Measurements from ENCODE around the gene CFB. TPM values are rescaled to one million over a fixed set of nuclear protein-coding genes. Genes with fewer than 3 reads are reported as not detected.
"Not testable (repeated sequence)": the region's sequence is repeated elsewhere in the genome, so short reads cannot be mapped to it uniquely, and the experiment has no call there.

CFB gene
- total RNA-seq, 2 experiments from 2014 or later, result 0.74 to 1.7 TPM

DNA sequence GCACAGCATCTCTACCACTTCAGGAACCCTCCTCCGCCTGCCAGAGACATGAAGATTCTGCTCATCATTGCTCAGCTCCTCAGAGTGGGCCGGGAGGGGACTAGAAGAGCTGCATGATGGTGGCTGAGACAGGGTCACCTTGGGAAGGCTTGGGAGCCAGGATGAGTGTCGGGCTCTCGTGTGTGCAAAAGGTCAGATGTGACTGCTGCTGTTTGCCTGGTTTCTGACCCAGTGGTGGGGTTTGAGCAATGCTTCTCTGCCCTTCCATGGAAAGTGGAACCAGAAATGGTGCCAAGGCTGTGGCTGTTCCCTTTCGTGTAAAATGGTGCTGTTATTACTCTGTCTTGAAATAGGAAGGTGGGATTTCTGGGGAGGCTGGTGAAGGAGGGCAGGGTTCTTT is 35.1 kb downstream of the CFB start:
- H3K36me3 Mint-ChIP-seq (ENCODE audit: low read depth); H3K27ac Mint-ChIP-seq; H3K27me3 Mint-ChIP-seq (ENCODE audit: low read depth); H3K9me3 Mint-ChIP-seq; DNase-seq; intact Hi-C loops (cut with micrococcal nuclease); H3K4me3 Mint-ChIP-seq; CTCF ChIA-PET: not testable (repeated sequence)
- H3K4me1 Mint-ChIP-seq (ENCODE audit: low read depth), result peaks cover 16% of the 10 kb centered on the region

DNA sequence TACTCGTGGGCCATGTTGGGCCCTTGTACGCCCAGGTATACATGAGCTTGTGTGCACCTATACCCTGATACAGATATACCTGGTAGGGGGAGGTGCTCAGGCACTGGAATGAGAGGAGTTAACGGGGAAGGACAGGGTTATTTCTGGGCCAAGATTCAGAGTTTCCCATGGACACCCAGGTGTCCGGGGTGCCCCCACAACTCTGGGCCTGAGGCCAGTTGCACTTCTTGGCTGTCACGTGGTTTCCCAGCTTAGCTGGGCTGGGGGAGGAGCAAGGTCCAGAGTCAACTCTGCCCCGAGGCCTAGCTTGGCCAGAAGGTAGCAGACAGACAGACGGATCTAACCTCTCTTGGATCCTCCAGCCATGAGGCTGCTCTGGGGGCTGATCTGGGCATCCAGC is 35.8 kb downstream of the CFB start, which contains the start of gene C4A:
Gene C4A, plus strand, starts transcription at position 314 of the 400 bp plus-strand sequence. Its CDS starts 51 bp downstream, at position 365.
- H3K27ac Mint-ChIP-seq; DNase-seq; H3K27me3 Mint-ChIP-seq (ENCODE audit: low read depth); H3K4me3 Mint-ChIP-seq; H3K36me3 Mint-ChIP-seq (ENCODE audit: low read depth); H3K9me3 Mint-ChIP-seq; CTCF ChIA-PET; intact Hi-C loops (cut with micrococcal nuclease): not testable (repeated sequence)
- H3K4me1 Mint-ChIP-seq (ENCODE audit: low read depth), result peaks cover 16% of the 10 kb centered on the region

DNA sequence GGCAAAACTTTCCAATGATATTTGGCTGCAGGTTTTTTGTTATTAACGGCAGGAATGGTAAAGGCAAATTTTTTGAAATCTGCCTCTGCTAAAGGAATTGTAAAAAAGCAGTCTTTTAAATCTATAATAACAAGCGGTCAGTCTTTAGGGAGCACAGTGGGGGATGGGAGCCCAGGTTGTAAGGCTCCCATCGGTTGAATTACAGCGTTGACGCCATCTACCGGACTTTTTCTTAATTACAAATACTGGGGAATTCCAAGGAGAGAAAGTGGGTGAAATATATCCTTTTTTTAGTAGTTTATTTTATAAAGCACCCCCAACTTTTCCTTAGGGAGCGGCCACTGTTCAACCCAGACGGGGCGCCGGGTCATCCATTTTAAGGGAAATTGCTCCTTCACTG is 43.5 kb downstream of the CFB start:
- CTCF ChIA-PET; H3K27me3 Mint-ChIP-seq (ENCODE audit: low read depth); H3K9me3 Mint-ChIP-seq; H3K27ac Mint-ChIP-seq; H3K4me1 Mint-ChIP-seq (ENCODE audit: low read depth); DNase-seq; H3K36me3 Mint-ChIP-seq (ENCODE audit: low read depth); H3K4me3 Mint-ChIP-seq; intact Hi-C loops (cut with micrococcal nuclease): not testable (repeated sequence)

DNA sequence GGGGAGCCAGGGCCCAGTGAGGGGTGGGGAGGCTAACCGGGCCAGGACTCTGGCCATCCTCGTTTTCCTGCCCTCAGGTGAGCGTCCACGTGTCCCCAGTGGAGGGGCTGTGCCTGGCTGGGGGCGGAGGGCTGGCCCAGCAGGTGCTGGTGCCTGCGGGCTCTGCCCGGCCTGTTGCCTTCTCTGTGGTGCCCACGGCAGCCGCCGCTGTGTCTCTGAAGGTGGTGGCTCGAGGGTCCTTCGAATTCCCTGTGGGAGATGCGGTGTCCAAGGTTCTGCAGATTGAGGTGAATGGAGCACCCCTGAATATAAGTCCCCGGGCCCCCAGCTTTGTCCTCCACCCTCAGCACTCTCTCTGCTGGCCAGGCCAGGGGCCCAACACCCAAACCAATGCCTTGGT is 48.5 kb downstream of the CFB start:
- H3K27ac Mint-ChIP-seq; H3K9me3 Mint-ChIP-seq; intact Hi-C loops (cut with micrococcal nuclease); H3K27me3 Mint-ChIP-seq (ENCODE audit: low read depth); DNase-seq; CTCF ChIA-PET; H3K4me3 Mint-ChIP-seq; H3K4me1 Mint-ChIP-seq (ENCODE audit: low read depth); H3K36me3 Mint-ChIP-seq (ENCODE audit: low read depth): not testable (repeated sequence)

DNA sequence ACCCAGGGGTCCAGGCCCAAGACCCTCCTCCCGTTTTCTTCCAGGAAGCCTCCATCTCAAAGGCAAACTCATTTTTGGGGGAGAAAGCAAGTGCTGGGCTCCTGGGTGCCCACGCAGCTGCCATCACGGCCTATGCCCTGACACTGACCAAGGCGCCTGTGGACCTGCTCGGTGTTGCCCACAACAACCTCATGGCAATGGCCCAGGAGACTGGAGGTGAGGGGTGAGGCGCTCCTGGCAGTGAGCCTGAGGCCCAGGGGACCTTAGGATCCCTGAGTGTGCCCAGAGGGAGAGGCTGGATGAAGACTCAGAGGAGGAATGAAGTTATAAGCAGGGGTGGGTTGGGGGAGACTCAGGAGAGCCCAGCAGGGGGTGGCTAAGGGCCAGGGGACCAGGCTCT is 50.5 kb downstream of the CFB start:
- H3K9me3 Mint-ChIP-seq; H3K27ac Mint-ChIP-seq; H3K4me1 Mint-ChIP-seq (ENCODE audit: low read depth); CTCF ChIA-PET; H3K4me3 Mint-ChIP-seq; H3K27me3 Mint-ChIP-seq (ENCODE audit: low read depth); H3K36me3 Mint-ChIP-seq (ENCODE audit: low read depth); DNase-seq; intact Hi-C loops (cut with micrococcal nuclease): not testable (repeated sequence)

Small RNAs within 50 kb of the gene (microRNA-seq; reads per million reads assigned to microRNA genes)
- not detected for gene MIR1236 (ENCODE audit: borderline microRNAs expressed, borderline replicate concordance)

Other genes starting within 250 kb of the CFB start
- 10 to 100 TPM; 19.9 to 22.5 TPM for gene ABHD16A, start 242.8 kb upstream of the CFB start, total RNA-seq
- not detected for gene LY6G6F, start 239.2 kb upstream of the CFB start, total RNA-seq
- not detected for gene LY6G6D, start 230.7 kb upstream of the CFB start, total RNA-seq
- not detected for gene LY6G6C, start 224.3 kb upstream of the CFB start, total RNA-seq
- gene MPIG6B, start 222.7 kb upstream of the CFB start, total RNA-seq, result under 1 TPM in 1 of 2 experiments, not detected in 1; 0.49 TPM
- gene DDAH2, start 216.8 kb upstream of the CFB start, total RNA-seq, result 10 to 100 TPM in 1 of 2 experiments, 1 to 10 TPM in 1; 8.5 to 11.3 TPM
- gene CLIC1, start 209.6 kb upstream of the CFB start, total RNA-seq, result 100 to 1,000 TPM; 348 to 353 TPM
- 100 to 1,000 TPM; 101 to 105 TPM for gene MSH5, start 206.1 kb upstream of the CFB start, total RNA-seq
- gene SAPCD1, start 183.4 kb upstream of the CFB start, total RNA-seq, result 10 to 100 TPM in 1 of 2 experiments, 1 to 10 TPM in 1; 9.8 to 10.5 TPM
- under 1 TPM; 0.69 to 0.89 TPM for gene VWA7, start 168.8 kb upstream of the CFB start, total RNA-seq
- gene VARS1, start 150.3 kb upstream of the CFB start, total RNA-seq, result 100 to 1,000 TPM; 157 to 161 TPM
- 100 to 1,000 TPM; 172 to 174 TPM for gene LSM2, start 139.1 kb upstream of the CFB start, total RNA-seq
- gene HSPA1L, start 130.8 kb upstream of the CFB start, total RNA-seq, result under 1 TPM; 0.86 to 0.95 TPM
- 10 to 100 TPM; 19.8 to 23.1 TPM for gene HSPA1A, start 130.6 kb upstream of the CFB start, total RNA-seq
- gene HSPA1B, start 118.4 kb upstream of the CFB start, total RNA-seq, result 10 to 100 TPM; 47.8 to 50.1 TPM
- 1 to 10 TPM; 8.4 to 9.2 TPM for gene NEU1, start 83.3 kb upstream of the CFB start, total RNA-seq
- gene SLC44A4, start 67.1 kb upstream of the CFB start, total RNA-seq, result under 1 TPM in 1 of 2 experiments, not detected in 1; 0.10 TPM
- 10 to 100 TPM; 33.0 to 37.3 TPM for gene EHMT2, start 48.4 kb upstream of the CFB start, total RNA-seq
- under 1 TPM; 0.57 to 0.69 TPM for gene ZBTB12, start 44.0 kb upstream of the CFB start, total RNA-seq
- gene C2, start 18.4 kb upstream of the CFB start, total RNA-seq, result 1 to 10 TPM; 1.6 to 2.1 TPM
- gene NELFE, start 12.9 kb downstream of the CFB start, total RNA-seq, result 10 to 100 TPM; 83.2 to 87.4 TPM
- 100 to 1,000 TPM in 1 of 2 experiments, 10 to 100 TPM in 1; 93.6 to 101 TPM for gene SKIC2, start 13.1 kb downstream of the CFB start, total RNA-seq
- 10 to 100 TPM; 12.5 to 13.0 TPM for gene DXO, start 26.0 kb downstream of the CFB start, total RNA-seq
- 1 to 10 TPM; 3.2 to 3.5 TPM for gene C4A, start 36.0 kb downstream of the CFB start, total RNA-seq
- 1 to 10 TPM; 2.7 to 3.3 TPM for gene C4B, start 68.7 kb downstream of the CFB start, total RNA-seq
- gene CYP21A2, start 92.3 kb downstream of the CFB start, total RNA-seq, result under 1 TPM in 1 of 2 experiments, not detected in 1; 0.19 TPM
- 1 to 10 TPM; 2.9 to 4.8 TPM for gene TNXB, start 163.2 kb downstream of the CFB start, total RNA-seq
- 10 to 100 TPM; 68.2 to 69.4 TPM for gene ATF6B, start 182.2 kb downstream of the CFB start, total RNA-seq
- gene FKBPL, start 184.2 kb downstream of the CFB start, total RNA-seq, result 1 to 10 TPM; 6.0 to 6.2 TPM
- gene PRRT1, start 205.8 kb downstream of the CFB start, total RNA-seq, result 1 to 10 TPM; 1.1 TPM
- gene PPT2, start 208.0 kb downstream of the CFB start, total RNA-seq, result 10 to 100 TPM; 13.2 to 14.8 TPM
- gene EGFL8, start 218.5 kb downstream of the CFB start, total RNA-seq, result 1 to 10 TPM; 6.1 to 9.5 TPM
- 10 to 100 TPM; 25.8 to 26.5 TPM for gene AGPAT1, start 230.0 kb downstream of the CFB start, total RNA-seq
- 10 to 100 TPM; 39.5 to 39.9 TPM for gene RNF5, start 232.3 kb downstream of the CFB start, total RNA-seq
- 10 to 100 TPM; 15.6 to 17.0 TPM for gene AGER, start 238.2 kb downstream of the CFB start, total RNA-seq
- gene PBX2, start 244.1 kb downstream of the CFB start, total RNA-seq, result 10 to 100 TPM; 46.5 to 47.7 TPM
- gene GPSM3, start 246.5 kb downstream of the CFB start, total RNA-seq, result 10 to 100 TPM; 71.8 to 72.1 TPM

Data from activated naive CD4-positive, alpha-beta T cell treated with anti-CD3 and anti-CD28 coated beads for 36 hours (primary cell).